ENCODE results near the gene TNIP2. TPM values are rescaled to one million over a fixed set of nuclear protein-coding genes. Genes with fewer than 3 reads are reported as not detected.

Gene TNIP2
- total RNA-seq, 6 donors from 2014 or later = 39.4 to 87.1 (median 60.1) TPM

- Histone ChIP-seq H3K27ac (peak overlapping the region; percentile 86 to 94 (median 92)), H3K4me3 (peak overlapping the region in 2 of 4 donors; percentile 68), H3K4me1 (peaks cover 64 to 82% (median 68%) of the 10 kb centered on the region in 4 donors), H3K27me3 (no peaks in the 10 kb centered on the region), H3K9me3 (no peaks in the 10 kb centered on the region), H3K36me3 (no peaks in the 10 kb centered on the region)
- no peak for TF ChIP-seq POLR2A (IDR thresholded peaks at IDR 0.05)
- no peak for TF ChIP-seq EP300 (IDR thresholded peaks at IDR 0.05)
- TF ChIP-seq CTCF (IDR thresholded peaks at IDR 0.05) = no peak
- TF ChIP-seq POLR2AphosphoS5 (IDR thresholded peaks at IDR 0.05) = no peak
- 73 to 76% methylated on average over 4 to 8 of the region's 8 CpGs for WGBS, 2 donors
- no peak for ATAC-seq (ENCODE audit: low FRiP score in 2 of 2)
- DNase-seq = no peak
Observed at GRCh38 chr4:2792396-2792710, 36.2 kb upstream of the TNIP2 start.

GRCh38 chr4:2791518-2792395, 35.6 kb upstream of the TNIP2 start:
- ATAC-seq (ENCODE audit: low FRiP score in 2 of 2) (no peak), DNase-seq (peak in 1 of 2 donors; percentile 31)
- Histone ChIP-seq H3K9me3 (no peaks in the 10 kb centered on the region), H3K4me1 (peaks cover 61 to 82% (median 67%) of the 10 kb centered on the region in 4 donors), H3K27ac (peak overlapping the region; percentile 6 to 94 (median 92)), H3K36me3 (no peaks in the 10 kb centered on the region), H3K4me3 (no peak overlapping the region), H3K27me3 (no peaks in the 10 kb centered on the region)
- WGBS, 2 donors = 94 to 96% methylated on average over 8 to 9 of the region's 10 CpGs
- TF ChIP-seq POLR2A (IDR thresholded peaks at IDR 0.05) (no peak), EP300 (IDR thresholded peaks at IDR 0.05) (no peak), POLR2AphosphoS5 (IDR thresholded peaks at IDR 0.05) (no peak), CTCF (IDR thresholded peaks at IDR 0.05) (no peak)

GRCh38 chr4:2790583-2791517, 34.7 kb upstream of the TNIP2 start:
- ATAC-seq (ENCODE audit: low FRiP score in 2 of 2) = no peak
- no peaks in the 10 kb centered on the region for H3K36me3 ChIP-seq
- H3K27ac ChIP-seq = peak overlapping the region in 2 of 4 donors; percentile 25 to 94
- WGBS, 2 donors = 75 to 83% methylated on average over 15 to 19 of the region's 19 CpGs
- H3K4me1 ChIP-seq = peaks cover 55 to 80% (median 61%) of the 10 kb centered on the region in 4 donors
- no peaks in the 10 kb centered on the region for H3K9me3 ChIP-seq
- peak; percentile 51 to 66 for DNase-seq
- no peak for TF ChIP-seq POLR2A (IDR thresholded peaks at IDR 0.05)
- TF ChIP-seq POLR2AphosphoS5 (IDR thresholded peaks at IDR 0.05) = no peak
- no peak for TF ChIP-seq EP300 (IDR thresholded peaks at IDR 0.05)
- no peak for TF ChIP-seq CTCF (IDR thresholded peaks at IDR 0.05)
- no peaks in the 10 kb centered on the region for H3K27me3 ChIP-seq
- H3K4me3 ChIP-seq = no peak overlapping the region

GRCh38 chr4:2789793-2790582, 33.9 kb upstream of the TNIP2 start:
- Histone ChIP-seq H3K36me3 (no peaks in the 10 kb centered on the region), H3K4me1 (peaks cover 47 to 72% (median 52%) of the 10 kb centered on the region in 4 donors), H3K27me3 (no peaks in the 10 kb centered on the region), H3K9me3 (no peaks in the 10 kb centered on the region), H3K27ac (peak overlapping the region in 1 of 4 donors; percentile 18), H3K4me3 (no peak overlapping the region)
- DNase-seq = peak in 1 of 2 donors; percentile 52
- WGBS, 2 donors = 88 to 90% methylated on average over 17 to 24 of the region's 24 CpGs
- no peak for ATAC-seq (ENCODE audit: low FRiP score in 2 of 2)
- TF ChIP-seq POLR2AphosphoS5 (IDR thresholded peaks at IDR 0.05) = no peak
- TF ChIP-seq EP300 (IDR thresholded peaks at IDR 0.05) = no peak

Measured in upper lobe of left lung (tissue), 6 donors.